GM13977 (cell line): Measurements from ENCODE around the gene RFX1.
A peak's percentile ranks its signal among the peaks of the same experiment; 100 is the strongest.

ENCODE experiments used
- DNase-seq: peaks from one replicate; pipeline ENCODE4 v3.0.0; 2012; ENCODE audit warnings: low spot score
- CTCF ChIP-seq: IDR thresholded peaks from 2 replicates; pipeline ENCODE4 v1.5.1; 2012; ENCODE audit warnings: mild to moderate bottlenecking, control low read depth; ENCODE audit not compliant: insufficient read depth; ENCODE audit errors: extremely low read depth, missing control alignments
- in situ Hi-C: fragments of 300-500 bp; cut with MboI; formaldehyde crosslinking; loops from one replicate; pipeline ENCODE4 v1.12.0; 2022; ENCODE audit warnings: low sequenced_read_pairs, low pct_unique_long_range_greater_than_20kb, mixed read lengths, inconsistent platforms; ENCODE audit not compliant: unreplicated experiment

RFX1 gene

GRCh38 chr19:13959962-13960862 is 45.9 kb downstream of the RFX1 start:
- in situ Hi-C loops, result no loop called here
- TF ChIP-seq CTCF, result peak; percentile 28
- no peak for DNase-seq

GRCh38 chr19:13959141-13959961 is 46.8 kb downstream of the RFX1 start:
- in situ Hi-C loops, result no loop called here
- no peak for TF ChIP-seq CTCF
- no peak for DNase-seq

GRCh38 chr19:13958043-13958442 is 48.1 kb downstream of the RFX1 start:
- in situ Hi-C loops, result no loop called here
- no peak for TF ChIP-seq CTCF
- DNase-seq, result no peak

DNA sequence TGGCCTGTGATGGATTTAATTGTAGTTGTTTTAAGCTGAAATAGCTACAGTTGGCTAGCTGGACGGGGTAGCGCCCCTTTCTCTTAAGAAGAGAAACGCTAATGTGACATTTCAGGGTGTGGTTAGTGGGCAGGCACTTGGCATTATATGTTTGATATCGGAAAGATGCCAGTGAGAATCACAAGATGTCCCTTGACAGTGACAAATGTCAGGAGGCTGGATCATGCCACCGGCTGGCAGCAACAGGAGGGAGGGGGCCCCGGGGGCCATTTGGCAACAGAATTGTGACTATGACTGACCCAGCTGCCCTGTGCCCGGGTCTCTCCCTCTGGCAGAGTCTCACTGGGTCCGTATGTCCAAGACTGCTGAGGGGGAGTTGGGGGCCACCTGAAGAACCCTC is 49.1 kb downstream of the RFX1 start:
- no peak for TF ChIP-seq CTCF
- in situ Hi-C loops, result no loop called here
- DNase-seq, result no peak

- TF ChIP-seq CTCF, result no peak
- in situ Hi-C loops, result no loop called here
- no peak for DNase-seq
Observed at GRCh38 chr19:13956365-13956744, 49.8 kb downstream of the RFX1 start.

GRCh38 chr19:13955662-13956364 is 50.3 kb downstream of the RFX1 start:
- DNase-seq, result no peak
- in situ Hi-C loops, result no loop called here
- no peak for TF ChIP-seq CTCF
